IMR-90 (cell line): ENCODE results near the gene EXOC3L2. TPM values are rescaled to one million over a fixed set of nuclear protein-coding genes. Genes with fewer than 3 reads are reported as not detected.
A peak's percentile ranks its signal among the peaks of the same experiment; 100 is the strongest.

ENCODE experiments used
- ATAC-seq: fragments of 200-7000 bp; cut with Tn5 transposase; 2 replicates; pipeline ENCODE4 v1.9.1; 2020; ENCODE audit warnings: low read depth, mild to moderate bottlenecking, moderate library complexity
- BruUV-seq: library from RNA; stranded (reverse); fragments of 400-500 nt; replicated peaks from 2 replicates; lab custom pipeline; 2021; lab: Mats Ljungman, UMichigan
- CTCF ChIA-PET: fragments of 300-600 bp; formaldehyde crosslinking; extraction: SDS; loops from one replicate; lab custom pipeline; 2021; ENCODE audit warnings: antibody characterized with exemption; lab: Yijun Ruan, JAX
- POLR2A ChIA-PET: fragments of 300-600 bp; sonication (Branson Sonifier 250); formaldehyde crosslinking; loops from one replicate; lab custom pipeline; 2022; ENCODE audit warnings: antibody characterized with exemption; ENCODE audit not compliant: unreplicated experiment; lab: Charles Lee
- DNase-seq: peaks from one replicate; pipeline ENCODE4 v3.0.0; 2013
- H2AFZ ChIP-seq: replicated peaks from 2 replicates; pipeline ENCODE3; 2013; ENCODE audit warnings: low read length, mild to moderate bottlenecking; ENCODE audit not compliant: poor library complexity
- H2AK5ac ChIP-seq: 2 replicates; pipeline ENCODE4 v1.6.1; 2013; ENCODE audit warnings: low read depth, low read length, inconsistent platforms
- H2AK9ac ChIP-seq: replicated peaks from 2 replicates; pipeline ENCODE3; 2013; ENCODE audit warnings: mild to moderate bottlenecking, low read depth, low read length, moderate library complexity; ENCODE audit not compliant: poor library complexity
- H2BK120ac ChIP-seq: 2 replicates; pipeline ENCODE4 v1.6.1; 2013; ENCODE audit warnings: low read depth, low read length, inconsistent platforms
- H2BK15ac ChIP-seq: 3 replicates; pipeline ENCODE4 v1.6.1; 2013; ENCODE audit warnings: low read depth, low read length, inconsistent platforms
- H2BK20ac ChIP-seq: 2 replicates; pipeline ENCODE4 v1.6.1; 2013; ENCODE audit warnings: low read depth, mild to moderate bottlenecking, inconsistent platforms, low read length, moderate library complexity
- H2BK5ac ChIP-seq: 2 replicates; pipeline ENCODE4 v1.6.1; 2013; ENCODE audit warnings: mild to moderate bottlenecking, low read depth, low read length, inconsistent platforms; ENCODE audit not compliant: poor library complexity, severe bottlenecking
- H3K14ac ChIP-seq: replicated peaks from 2 replicates; pipeline ENCODE4 v1.6.1; 2013; ENCODE audit warnings: low read depth, low read length, inconsistent platforms
- H3K18ac ChIP-seq: 2 replicates; pipeline ENCODE4 v1.6.1; 2013; ENCODE audit warnings: low read depth, low read length, control low read depth
- H3K23ac ChIP-seq: 2 replicates; pipeline ENCODE4 v1.6.1; 2013; ENCODE audit warnings: low read depth, low read length, inconsistent platforms
- H3K27ac ChIP-seq: 2 replicates; pipeline ENCODE4 v1.5.1; 2013; ENCODE audit warnings: mild to moderate bottlenecking, control low read depth, low read length; ENCODE audit not compliant: insufficient read depth
- H3K27me3 ChIP-seq: 2 replicates; pipeline ENCODE4 v1.6.1; 2013; ENCODE audit warnings: low read length; ENCODE audit not compliant: control insufficient read depth, insufficient read depth
- H3K36me3 ChIP-seq: 2 replicates; pipeline ENCODE4 v1.6.1; 2013; ENCODE audit warnings: low read length, mixed read lengths; ENCODE audit not compliant: control insufficient read depth, insufficient read depth
- H3K4ac ChIP-seq: 2 replicates; pipeline ENCODE4 v1.6.1; 2013; ENCODE audit warnings: low read depth, low read length, inconsistent platforms
- H3K4me1 ChIP-seq: 2 replicates; pipeline ENCODE4 v1.6.1; 2013; ENCODE audit warnings: low read length, mixed read lengths; ENCODE audit not compliant: control insufficient read depth, insufficient read depth
- H3K4me2 ChIP-seq: 2 replicates; pipeline ENCODE4 v1.6.1; 2013; ENCODE audit warnings: low read depth, mild to moderate bottlenecking, control low read depth, low read length, moderate library complexity
- H3K4me3 ChIP-seq: 2 replicates; pipeline ENCODE4 v1.5.1; 2013; ENCODE audit warnings: low read depth, mild to moderate bottlenecking, control low read depth, low read length, moderate library complexity; ENCODE audit not compliant: insufficient read depth
- H3K56ac ChIP-seq: 2 replicates; pipeline ENCODE4 v1.6.1; 2013; ENCODE audit warnings: low read length, inconsistent platforms; ENCODE audit not compliant: insufficient read depth; ENCODE audit errors: extremely low read depth
- H3K79me1 ChIP-seq, 2 experiments: 2 replicates each; pipeline ENCODE4 v1.6.1; 2013; ENCODE audit warnings: low read length in 2 of 2, inconsistent platforms in 1 of 2, low read depth in 1 of 2
- H3K9ac ChIP-seq: 2 replicates; pipeline ENCODE4 v1.6.1; 2013; ENCODE audit warnings: low read depth, low read length, control low read depth
- H3K9me1 ChIP-seq: 2 replicates; pipeline ENCODE4 v1.6.1; 2013; ENCODE audit warnings: low read length, inconsistent platforms; ENCODE audit not compliant: insufficient read depth
- H3K9me3 ChIP-seq: 2 replicates; pipeline ENCODE4 v1.6.1; 2013; ENCODE audit warnings: low read length; ENCODE audit not compliant: control insufficient read depth, insufficient read depth
- H4K20me1 ChIP-seq: 2 replicates; pipeline ENCODE4 v1.6.1; 2013; ENCODE audit warnings: low read length, inconsistent platforms; ENCODE audit not compliant: insufficient read depth
- H4K5ac ChIP-seq: 2 replicates; pipeline ENCODE4 v1.6.1; 2013; ENCODE audit warnings: mild to moderate bottlenecking, low read depth, low read length, control low read depth
- H4K8ac ChIP-seq, 2 experiments: 2 replicates each; pipeline ENCODE4 v1.6.1; 2013; ENCODE audit warnings: low read depth in 2 of 2, low read length in 2 of 2, control low read depth in 1 of 2, inconsistent platforms in 1 of 2
- H4K91ac ChIP-seq: 2 replicates; pipeline ENCODE4 v1.6.1; 2013; ENCODE audit warnings: low read depth, low read length, inconsistent platforms; ENCODE audit not compliant: insufficient read depth
- CEBPB ChIP-seq: IDR thresholded peaks from 2 replicates; pipeline ENCODE4 v1.6.1; 2012; ENCODE audit warnings: low read depth, low read length, improper control_type of control experiment
- CTCF ChIP-seq: conservative IDR thresholded peaks from 2 replicates; pipeline ENCODE4 v1.5.1; 2012; ENCODE audit warnings: mild to moderate bottlenecking, low read depth, low read length, improper control_type of control experiment
- MAFK ChIP-seq: IDR thresholded peaks from 2 replicates; pipeline ENCODE4 v1.6.1; 2012; ENCODE audit warnings: low read depth, low read length, improper control_type of control experiment
- NFE2L2 ChIP-seq: fragments of 150-350 bp; IDR thresholded peaks from 2 replicates; pipeline ENCODE4 v1.6.1; 2016; ENCODE audit warnings: low read depth, mild to moderate bottlenecking, low read length
- WGBS, 2 experiments: methylation state at CpG; one replicate each; pipeline versions ENCODE4 v1.1.5 to v1.1.7; 2013; ENCODE audit warnings: missing lambda C conversion rate in 2 of 2; ENCODE audit not compliant: insufficient read length in 1 of 2; ENCODE audit errors: extremely low coverage in 2 of 2; 5-methylcytosine and 5-hydroxymethylcytosine counted together
- dilution Hi-C: fragments of 300-500 bp; cut with HindIII; formaldehyde crosslinking; loops from one replicate; pipeline ENCODE4 v1.14.3; 2018; ENCODE audit warnings: low sequenced_read_pairs; ENCODE audit not compliant: unreplicated experiment
- in situ Hi-C: fragments of 300-500 bp; cut with MboI; formaldehyde crosslinking; loops from 3 replicates; pipeline ENCODE4 v1.14.3; 2019; ENCODE audit warnings: low sequenced_read_pairs, inconsistent platforms, mixed read lengths
- intact Hi-C: fragments of 100-400 bp; cut with micrococcal nuclease; formaldehyde crosslinking; loops from 2 replicates; pipeline ENCODE4 v1.10.0; 2022
- polyA plus RNA-seq, 3 experiments: library from polyadenylated mRNA; depleted of rRNA; stranded (reverse); fragments of >200 nt; gene quantifications; 2 replicates each; pipeline ENCODE4 v1.2.3, GENCODE V29; 2012; ENCODE audit warnings: low replicate concordance in 1 of 3
- total RNA-seq: library from RNA; depleted of rRNA; stranded (reverse); fragments of >200 nt; gene quantifications from 2 replicates; pipeline ENCODE4 v1.2.3, GENCODE V29; 2012

The EXOC3L2 gene
- total and polyA plus RNA-seq, 2 of the 4 experiments (the other 2 are of a cell fraction), result 0.03 TPM; not detected in 1

DNA sequence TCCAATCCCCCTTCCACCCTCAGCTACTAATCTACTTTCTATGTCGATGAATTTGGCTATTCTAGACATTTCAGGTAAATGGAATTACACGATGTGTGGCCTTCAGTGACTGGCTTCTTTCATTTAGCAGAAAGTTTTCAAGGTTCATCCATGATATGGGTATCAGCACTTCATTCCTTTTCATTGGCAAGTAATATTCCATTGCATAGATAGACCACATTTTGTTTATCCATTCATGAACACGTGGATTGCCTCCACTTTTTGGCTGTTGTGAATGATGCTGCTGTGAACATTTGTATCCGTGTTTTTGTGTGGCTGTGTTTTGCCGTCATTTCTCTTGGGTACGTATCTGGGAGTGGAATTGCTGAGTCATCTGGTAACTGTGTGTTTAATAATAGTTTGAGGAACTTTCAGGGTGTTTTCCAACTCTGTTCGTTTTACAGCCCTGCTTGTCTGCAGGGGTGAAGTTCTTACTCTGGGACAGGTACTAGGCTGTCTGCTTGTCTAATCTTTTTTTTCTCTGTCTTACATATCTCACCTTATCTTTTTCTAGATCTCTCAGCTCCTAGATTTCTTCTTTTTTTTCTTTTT is 38.3 kb upstream of the EXOC3L2 start:
- ChIA-PET CTCF (no interaction called here), POLR2A (no interaction called here)
- Histone ChIP-seq H3K79me1 (0 out of 4 replicates have a peak, but pooled peaks cover 0 to 5% of the 10 kb centered on the region in 2 experiments), H4K5ac (no peak overlapping the region), H4K91ac (no peak overlapping the region), H2AFZ (no peak overlapping the region), H4K20me1 (peaks cover 3% of the 10 kb centered on the region; the same call in 1 of the 2 replicates), H3K4me1 (no peaks in the 10 kb centered on the region), H3K4me3 (no peak overlapping the region), H3K9me3 (no peaks in the 10 kb centered on the region), H2BK20ac (no peak overlapping the region), H3K9me1 (0 out of 2 replicates have a peak, but pooled peaks cover 3% of the 10 kb centered on the region), H2BK120ac (no peak overlapping the region), H3K4me2 (no peak overlapping the region), H3K14ac (no peak overlapping the region), H2BK15ac (no peak overlapping the region), H3K36me3 (peaks cover 44% of the 10 kb centered on the region), H2AK5ac (no peak overlapping the region), H3K4ac (no peak overlapping the region), H3K18ac (no peak overlapping the region), H2BK5ac (no peak overlapping the region), H3K9ac (no peak overlapping the region), H4K8ac (no peak overlapping the region), H3K23ac (no peak overlapping the region), H3K56ac (no peak overlapping the region), H2AK9ac (no peak overlapping the region), H3K27me3 (no peaks in the 10 kb centered on the region), H3K27ac (no peak overlapping the region)
- TF ChIP-seq CTCF (no peak), NFE2L2 (peak; percentile 86), CEBPB (no peak), MAFK (peak; percentile 62)
- in situ Hi-C loops, result no loop called here
- ATAC-seq, result no peak
- no TSS peak for BruUV-seq
- DNase-seq, result no peak
- intact Hi-C loops, result no loop called here
- WGBS, 2 experiments, result 100% methylated on average over 1 of the region's 7 CpGs; no CpG with 5 or more reads in 1 of the 2 experiments
- dilution Hi-C loops, result no loop called here
